WTC11 (cell line): ENCODE data around the gene KCNJ16. TPM values are rescaled to one million over a fixed set of nuclear protein-coding genes. Genes with fewer than 3 reads are reported as not detected.

Experiments
- ATAC-seq: fragments of 200-7000 bp; cut with Tn5 transposase; 2 replicates; pipeline ENCODE4 v1.10.0; 2021; ENCODE audit warnings: mild to moderate bottlenecking, moderate library complexity
- CTCF ChIA-PET: fragments of 300-600 bp; sonication (Branson Sonifier 250); formaldehyde crosslinking; loops from one replicate; lab custom pipeline; 2021; ENCODE audit warnings: antibody characterized with exemption; lab: Charles Lee
- POLR2A ChIA-PET: fragments of 350-600 bp; sonication (Branson Sonifier 250); formaldehyde crosslinking; loops from one replicate; lab custom pipeline; 2021; ENCODE audit warnings: antibody characterized with exemption; lab: Charles Lee
- DNase-seq: peaks from one replicate; pipeline ENCODE4 v3.0.0; 2021; ENCODE audit warnings: low spot score
- H3K27ac Mint-ChIP-seq: 2 replicates; pipeline ENCODE4 v1.8.0; 2021; ENCODE audit warnings: mixed read lengths
- H3K27me3 Mint-ChIP-seq: 2 replicates; pipeline ENCODE4 v1.8.0; 2021; ENCODE audit warnings: low read depth, mild to moderate bottlenecking, moderate library complexity, mixed read lengths
- H3K36me3 Mint-ChIP-seq: 2 replicates; pipeline ENCODE4 v1.8.0; 2021; ENCODE audit warnings: mixed read lengths
- H3K4me1 Mint-ChIP-seq: 2 replicates; pipeline ENCODE4 v1.8.0; 2022; ENCODE audit warnings: mixed read lengths
- H3K4me3 Mint-ChIP-seq: 2 replicates; pipeline ENCODE4 v1.8.0; 2021; ENCODE audit warnings: mild to moderate bottlenecking, moderate library complexity, mixed read lengths
- H3K9me3 Mint-ChIP-seq: 2 replicates; pipeline ENCODE4 v1.8.0; 2021; ENCODE audit warnings: mixed read lengths
- CBFB ChIP-seq: sonication (generic); formaldehyde crosslinking; IDR thresholded peaks from 2 replicates; pipeline ENCODE4 v1.8.1; 2022; ENCODE audit warnings: mild to moderate bottlenecking, low read depth, missing genetic modification reagents
- EMX1 ChIP-seq: fragments of 250-450 bp; sonication (Bioruptor Pico); IDR thresholded peaks from 2 replicates; pipeline ENCODE4 v1.8.0; 2021; ENCODE audit warnings: mild to moderate bottlenecking
- ESRRA ChIP-seq: sonication (generic); formaldehyde crosslinking; IDR thresholded peaks from 2 replicates; pipeline ENCODE4 v1.8.1; 2022; ENCODE audit warnings: mild to moderate bottlenecking, missing genetic modification reagents, borderline replicate concordance
- ETV6 ChIP-seq: sonication (generic); formaldehyde crosslinking; IDR thresholded peaks from 2 replicates; pipeline ENCODE4 v1.8.1; 2022; ENCODE audit warnings: mild to moderate bottlenecking, missing genetic modification reagents
- GTF2I ChIP-seq: fragments of 250-450 bp; sonication (Bioruptor Pico); conservative IDR thresholded peaks from 2 replicates; pipeline ENCODE4 v1.4.0; 2021; ENCODE audit warnings: mild to moderate bottlenecking
- KAT7 ChIP-seq: sonication (generic); formaldehyde crosslinking; IDR thresholded peaks from 2 replicates; pipeline ENCODE4 v1.8.1; 2023; ENCODE audit warnings: missing genetic modification reagents, mild to moderate bottlenecking, borderline replicate concordance
- NFYB ChIP-seq: sonication (generic); formaldehyde crosslinking; conservative IDR thresholded peaks from 2 replicates; pipeline ENCODE4 v1.8.0; 2022; ENCODE audit warnings: low read depth, missing genetic modification reagents
- OVOL2 ChIP-seq: fragments of 250-450 bp; sonication (Bioruptor Pico); IDR thresholded peaks from 2 replicates; pipeline ENCODE4 v1.9.0; 2021; ENCODE audit warnings: mild to moderate bottlenecking, borderline replicate concordance
- PRRX2 ChIP-seq: fragments of 250-450 bp; sonication (Bioruptor Pico); IDR thresholded peaks from 2 replicates; pipeline ENCODE4 v1.8.0; 2021; ENCODE audit warnings: mild to moderate bottlenecking
- RORB ChIP-seq: fragments of 250-450 bp; sonication (Bioruptor Pico); IDR thresholded peaks from 2 replicates; pipeline ENCODE4 v1.9.0; 2021; ENCODE audit warnings: mild to moderate bottlenecking
- ZNF416 ChIP-seq: fragments of 250-450 bp; sonication (Bioruptor Pico); IDR thresholded peaks from 2 replicates; pipeline ENCODE4 v1.9.0; 2021; ENCODE audit warnings: mild to moderate bottlenecking, inconsistent platforms
- total RNA-seq: library from RNA; stranded (reverse); gene quantifications from 3 replicates; pipeline ENCODE4 v1.2.3, GENCODE V29; 2021
- TF ChIP-seq, protein P1 (sequence below): sonication (generic); formaldehyde crosslinking; IDR thresholded peaks from 2 replicates; pipeline ENCODE4 v1.8.1; 2023; ENCODE audit warnings: mild to moderate bottlenecking, moderate library complexity, missing genetic modification reagents
- TF ChIP-seq, protein P2 (sequence below): sonication (generic); formaldehyde crosslinking; IDR thresholded peaks from 2 replicates; pipeline ENCODE4 v1.8.1; 2022; ENCODE audit warnings: low read depth, mild to moderate bottlenecking, moderate library complexity, missing genetic modification reagents, borderline replicate concordance
- TF ChIP-seq, protein P3 (sequence below): sonication (generic); formaldehyde crosslinking; IDR thresholded peaks from 2 replicates; pipeline ENCODE4 v1.8.1; 2023; ENCODE audit warnings: mild to moderate bottlenecking, missing genetic modification reagents
- TF ChIP-seq, protein P4 (sequence below): fragments of 250-450 bp; sonication (Bioruptor Pico); conservative IDR thresholded peaks from 2 replicates; pipeline ENCODE4 v1.9.0; 2021; ENCODE audit warnings: mild to moderate bottlenecking
- TF ChIP-seq, protein P5 (sequence below): fragments of 250-450 bp; sonication (Bioruptor Pico); IDR thresholded peaks from 2 replicates; pipeline ENCODE4 v2.1.2; 2022; ENCODE audit warnings: mild to moderate bottlenecking, moderate library complexity
- TF ChIP-seq, protein P6 (sequence below): fragments of 250-450 bp; sonication (Bioruptor Pico); IDR thresholded peaks from 2 replicates; pipeline ENCODE4 v1.9.0; 2021; ENCODE audit warnings: mild to moderate bottlenecking, borderline replicate concordance
- TF ChIP-seq, protein P7 (sequence below): fragments of 250-450 bp; sonication (Bioruptor Pico); IDR thresholded peaks from 2 replicates; pipeline ENCODE4 v1.9.0; 2021; ENCODE audit warnings: mild to moderate bottlenecking

KCNJ16 gene
- total RNA-seq, 1 experiment from 2014 or later, result not detected

DNA sequence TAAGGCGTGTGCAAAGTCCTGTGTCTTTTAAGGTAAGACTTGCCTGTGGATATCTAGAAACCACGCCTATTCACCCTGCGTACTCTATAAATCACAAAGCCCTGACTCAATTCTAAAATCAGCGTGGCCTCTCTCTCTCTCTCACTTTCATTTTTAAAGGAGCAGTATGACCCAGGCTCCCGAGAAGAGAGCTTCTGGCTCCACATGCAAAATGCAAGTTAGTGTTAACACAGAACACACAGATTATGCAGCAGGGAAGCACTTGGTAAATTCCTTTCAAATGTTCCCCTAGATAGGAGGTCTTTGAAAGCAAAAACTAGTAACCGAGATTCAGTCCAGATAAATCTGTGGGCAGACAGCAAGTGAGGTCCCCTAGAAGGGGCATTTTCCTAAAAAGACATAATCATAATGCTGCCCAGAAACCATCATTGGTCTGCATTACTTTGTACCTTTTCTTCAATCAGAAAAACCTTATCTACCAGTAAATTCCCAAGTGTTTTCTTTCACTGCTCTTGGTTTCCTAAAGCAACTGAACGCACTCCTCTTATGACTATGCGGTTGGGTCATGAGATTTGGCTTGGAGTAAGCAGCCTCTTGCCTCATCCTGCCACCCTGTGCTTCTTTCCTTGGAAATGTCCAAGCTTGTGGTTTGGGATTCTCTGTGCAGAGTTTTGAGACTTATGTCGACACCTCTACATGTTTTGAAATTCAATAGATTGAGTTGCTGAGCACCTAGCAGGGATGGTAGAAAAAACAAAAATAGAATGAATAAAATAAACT lies 62.6 kb downstream of the KCNJ16 start:
- TF ChIP-seq ETV6 (CRISPR knock-in tag) (no peak), RORB (no peak), GTF2I (CRISPR knock-in tag) (no peak), ESRRA (CRISPR knock-in tag) (no peak), PRRX2 (CRISPR knock-in tag) (no peak), OVOL2 (no peak)
- TF ChIP-seq, protein P1, sequence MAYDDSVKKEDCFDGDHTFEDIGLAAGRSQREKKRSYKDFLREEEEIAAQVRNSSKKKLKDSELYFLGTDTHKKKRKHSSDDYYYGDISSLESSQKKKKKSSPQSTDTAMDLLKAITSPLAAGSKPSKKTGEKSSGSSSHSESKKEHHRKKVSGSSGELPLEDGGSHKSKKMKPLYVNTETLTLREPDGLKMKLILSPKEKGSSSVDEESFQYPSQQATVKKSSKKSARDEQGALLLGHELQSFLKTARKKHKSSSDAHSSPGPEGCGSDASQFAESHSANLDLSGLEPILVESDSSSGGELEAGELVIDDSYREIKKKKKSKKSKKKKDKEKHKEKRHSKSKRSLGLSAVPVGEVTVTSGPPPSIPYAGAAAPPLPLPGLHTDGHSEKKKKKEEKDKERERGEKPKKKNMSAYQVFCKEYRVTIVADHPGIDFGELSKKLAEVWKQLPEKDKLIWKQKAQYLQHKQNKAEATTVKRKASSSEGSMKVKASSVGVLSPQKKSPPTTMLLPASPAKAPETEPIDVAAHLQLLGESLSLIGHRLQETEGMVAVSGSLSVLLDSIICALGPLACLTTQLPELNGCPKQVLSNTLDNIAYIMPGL (CRISPR knock-in tag), result no peak
- TF ChIP-seq, protein P2, sequence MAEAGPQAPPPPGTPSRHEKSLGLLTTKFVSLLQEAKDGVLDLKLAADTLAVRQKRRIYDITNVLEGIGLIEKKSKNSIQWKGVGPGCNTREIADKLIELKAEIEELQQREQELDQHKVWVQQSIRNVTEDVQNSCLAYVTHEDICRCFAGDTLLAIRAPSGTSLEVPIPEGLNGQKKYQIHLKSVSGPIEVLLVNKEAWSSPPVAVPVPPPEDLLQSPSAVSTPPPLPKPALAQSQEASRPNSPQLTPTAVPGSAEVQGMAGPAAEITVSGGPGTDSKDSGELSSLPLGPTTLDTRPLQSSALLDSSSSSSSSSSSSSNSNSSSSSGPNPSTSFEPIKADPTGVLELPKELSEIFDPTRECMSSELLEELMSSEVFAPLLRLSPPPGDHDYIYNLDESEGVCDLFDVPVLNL (CRISPR knock-in tag), result no peak
- TF ChIP-seq, protein P3, sequence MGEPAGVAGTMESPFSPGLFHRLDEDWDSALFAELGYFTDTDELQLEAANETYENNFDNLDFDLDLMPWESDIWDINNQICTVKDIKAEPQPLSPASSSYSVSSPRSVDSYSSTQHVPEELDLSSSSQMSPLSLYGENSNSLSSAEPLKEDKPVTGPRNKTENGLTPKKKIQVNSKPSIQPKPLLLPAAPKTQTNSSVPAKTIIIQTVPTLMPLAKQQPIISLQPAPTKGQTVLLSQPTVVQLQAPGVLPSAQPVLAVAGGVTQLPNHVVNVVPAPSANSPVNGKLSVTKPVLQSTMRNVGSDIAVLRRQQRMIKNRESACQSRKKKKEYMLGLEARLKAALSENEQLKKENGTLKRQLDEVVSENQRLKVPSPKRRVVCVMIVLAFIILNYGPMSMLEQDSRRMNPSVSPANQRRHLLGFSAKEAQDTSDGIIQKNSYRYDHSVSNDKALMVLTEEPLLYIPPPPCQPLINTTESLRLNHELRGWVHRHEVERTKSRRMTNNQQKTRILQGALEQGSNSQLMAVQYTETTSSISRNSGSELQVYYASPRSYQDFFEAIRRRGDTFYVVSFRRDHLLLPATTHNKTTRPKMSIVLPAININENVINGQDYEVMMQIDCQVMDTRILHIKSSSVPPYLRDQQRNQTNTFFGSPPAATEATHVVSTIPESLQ (CRISPR knock-in tag), result no peak
- TF ChIP-seq, all 79 proteins: peak for 0
- H3K9me3 Mint-ChIP-seq, result peaks cover 4% of the 10 kb centered on the region
- no peaks in the 10 kb centered on the region for H3K36me3 Mint-ChIP-seq
- ChIA-PET CTCF (no interaction called here), POLR2A (no interaction called here)
- no peaks in the 10 kb centered on the region for H3K27me3 Mint-ChIP-seq
- DNase-seq (no peak), ATAC-seq (peak; percentile 57)
- H3K4me1 Mint-ChIP-seq, result peaks cover 14% of the 10 kb centered on the region
- no peak overlapping the region; the same call in 1 of the 2 replicates for H3K27ac Mint-ChIP-seq
- H3K4me3 Mint-ChIP-seq, result no peak overlapping the region

DNA sequence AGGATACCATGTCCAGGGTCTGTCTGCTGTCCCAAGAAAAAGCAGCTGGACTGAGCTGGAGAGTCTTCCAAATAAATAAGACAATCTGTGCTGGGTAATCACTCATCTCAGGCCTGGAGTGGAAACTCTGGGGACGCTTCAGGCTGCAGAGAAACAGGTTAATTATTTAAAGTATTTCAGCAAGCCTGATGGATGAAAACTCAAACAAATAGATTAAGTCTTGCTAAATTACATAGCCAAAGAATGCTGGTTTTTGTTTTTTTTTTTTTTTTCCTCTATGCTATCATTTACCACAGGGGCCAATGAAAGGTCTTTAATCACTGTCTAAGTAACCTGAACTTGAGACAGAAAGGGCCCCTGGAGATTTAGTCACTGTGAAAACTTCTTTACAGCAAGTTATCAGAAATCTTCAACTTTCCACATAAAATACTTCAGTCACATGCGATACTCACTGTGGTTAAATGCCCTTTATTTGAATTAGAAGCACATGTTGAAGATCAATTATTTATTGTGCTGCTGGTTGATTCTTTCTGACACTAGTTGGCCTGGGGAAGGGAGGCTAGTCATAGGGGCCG lies 63.4 kb downstream of the KCNJ16 start:
- CTCF ChIA-PET, result no interaction called here
- Mint-ChIP-seq H3K4me3 (no peak overlapping the region), H3K27me3 (no peaks in the 10 kb centered on the region), H3K4me1 (peaks cover 14% of the 10 kb centered on the region), H3K9me3 (no peaks in the 10 kb centered on the region), H3K36me3 (no peaks in the 10 kb centered on the region), H3K27ac (no peak overlapping the region)
- ATAC-seq, result no peak
- no peak for DNase-seq
- POLR2A ChIA-PET, result no interaction called here
- TF ChIP-seq, protein P4, sequence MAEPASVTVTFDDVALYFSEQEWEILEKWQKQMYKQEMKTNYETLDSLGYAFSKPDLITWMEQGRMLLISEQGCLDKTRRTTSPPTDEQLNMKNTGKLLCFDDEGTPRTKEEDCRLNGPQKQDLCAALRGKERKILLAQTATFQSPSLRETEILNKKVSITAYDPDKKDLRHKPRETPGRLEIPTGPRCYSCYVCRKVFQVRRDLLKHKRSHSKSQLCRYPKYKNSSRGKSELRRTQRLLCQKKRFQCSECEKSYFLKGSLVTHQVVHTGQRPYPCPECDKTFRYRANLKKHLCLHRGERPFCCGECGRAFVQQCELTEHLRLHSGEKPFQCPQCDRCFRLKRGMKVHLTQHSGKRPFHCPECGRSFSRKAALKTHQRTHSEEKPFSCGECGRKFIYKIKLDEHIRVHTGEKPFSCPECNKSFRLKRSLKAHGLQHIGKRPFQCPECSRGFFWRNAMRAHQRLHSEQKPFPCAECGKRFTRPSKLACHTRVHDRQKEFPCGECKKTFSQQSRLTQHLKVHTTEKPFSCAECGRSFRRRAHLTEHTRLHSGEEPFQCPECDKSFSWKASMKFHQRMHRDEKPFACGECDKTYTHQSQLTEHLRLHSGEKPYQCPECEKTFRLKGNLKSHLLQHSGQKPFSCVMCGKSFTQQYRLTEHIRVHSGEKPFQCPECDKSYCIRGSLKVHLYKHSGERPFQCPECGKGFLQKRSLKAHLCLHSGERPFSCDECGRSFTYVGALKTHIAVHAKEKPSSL (CRISPR knock-in tag), result no peak
- TF ChIP-seq KAT7 (CRISPR knock-in tag) (no peak), CBFB (no peak), NFYB (CRISPR knock-in tag) (no peak), ZNF416 (CRISPR knock-in tag) (no peak), EMX1 (no peak)
- TF ChIP-seq, protein P5, sequence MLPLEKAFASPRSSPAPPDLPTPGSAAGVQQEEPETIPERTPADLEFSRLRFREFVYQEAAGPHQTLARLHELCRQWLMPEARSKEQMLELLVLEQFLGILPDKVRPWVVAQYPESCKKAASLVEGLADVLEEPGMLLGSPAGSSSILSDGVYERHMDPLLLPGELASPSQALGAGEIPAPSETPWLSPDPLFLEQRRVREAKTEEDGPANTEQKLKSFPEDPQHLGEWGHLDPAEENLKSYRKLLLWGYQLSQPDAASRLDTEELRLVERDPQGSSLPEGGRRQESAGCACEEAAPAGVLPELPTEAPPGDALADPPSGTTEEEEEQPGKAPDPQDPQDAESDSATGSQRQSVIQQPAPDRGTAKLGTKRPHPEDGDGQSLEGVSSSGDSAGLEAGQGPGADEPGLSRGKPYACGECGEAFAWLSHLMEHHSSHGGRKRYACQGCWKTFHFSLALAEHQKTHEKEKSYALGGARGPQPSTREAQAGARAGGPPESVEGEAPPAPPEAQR (CRISPR knock-in tag), result no peak
- TF ChIP-seq, protein P6, sequence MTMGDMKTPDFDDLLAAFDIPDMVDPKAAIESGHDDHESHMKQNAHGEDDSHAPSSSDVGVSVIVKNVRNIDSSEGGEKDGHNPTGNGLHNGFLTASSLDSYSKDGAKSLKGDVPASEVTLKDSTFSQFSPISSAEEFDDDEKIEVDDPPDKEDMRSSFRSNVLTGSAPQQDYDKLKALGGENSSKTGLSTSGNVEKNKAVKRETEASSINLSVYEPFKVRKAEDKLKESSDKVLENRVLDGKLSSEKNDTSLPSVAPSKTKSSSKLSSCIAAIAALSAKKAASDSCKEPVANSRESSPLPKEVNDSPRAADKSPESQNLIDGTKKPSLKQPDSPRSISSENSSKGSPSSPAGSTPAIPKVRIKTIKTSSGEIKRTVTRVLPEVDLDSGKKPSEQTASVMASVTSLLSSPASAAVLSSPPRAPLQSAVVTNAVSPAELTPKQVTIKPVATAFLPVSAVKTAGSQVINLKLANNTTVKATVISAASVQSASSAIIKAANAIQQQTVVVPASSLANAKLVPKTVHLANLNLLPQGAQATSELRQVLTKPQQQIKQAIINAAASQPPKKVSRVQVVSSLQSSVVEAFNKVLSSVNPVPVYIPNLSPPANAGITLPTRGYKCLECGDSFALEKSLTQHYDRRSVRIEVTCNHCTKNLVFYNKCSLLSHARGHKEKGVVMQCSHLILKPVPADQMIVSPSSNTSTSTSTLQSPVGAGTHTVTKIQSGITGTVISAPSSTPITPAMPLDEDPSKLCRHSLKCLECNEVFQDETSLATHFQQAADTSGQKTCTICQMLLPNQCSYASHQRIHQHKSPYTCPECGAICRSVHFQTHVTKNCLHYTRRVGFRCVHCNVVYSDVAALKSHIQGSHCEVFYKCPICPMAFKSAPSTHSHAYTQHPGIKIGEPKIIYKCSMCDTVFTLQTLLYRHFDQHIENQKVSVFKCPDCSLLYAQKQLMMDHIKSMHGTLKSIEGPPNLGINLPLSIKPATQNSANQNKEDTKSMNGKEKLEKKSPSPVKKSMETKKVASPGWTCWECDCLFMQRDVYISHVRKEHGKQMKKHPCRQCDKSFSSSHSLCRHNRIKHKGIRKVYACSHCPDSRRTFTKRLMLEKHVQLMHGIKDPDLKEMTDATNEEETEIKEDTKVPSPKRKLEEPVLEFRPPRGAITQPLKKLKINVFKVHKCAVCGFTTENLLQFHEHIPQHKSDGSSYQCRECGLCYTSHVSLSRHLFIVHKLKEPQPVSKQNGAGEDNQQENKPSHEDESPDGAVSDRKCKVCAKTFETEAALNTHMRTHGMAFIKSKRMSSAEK, result no peak
- TF ChIP-seq, protein P7, sequence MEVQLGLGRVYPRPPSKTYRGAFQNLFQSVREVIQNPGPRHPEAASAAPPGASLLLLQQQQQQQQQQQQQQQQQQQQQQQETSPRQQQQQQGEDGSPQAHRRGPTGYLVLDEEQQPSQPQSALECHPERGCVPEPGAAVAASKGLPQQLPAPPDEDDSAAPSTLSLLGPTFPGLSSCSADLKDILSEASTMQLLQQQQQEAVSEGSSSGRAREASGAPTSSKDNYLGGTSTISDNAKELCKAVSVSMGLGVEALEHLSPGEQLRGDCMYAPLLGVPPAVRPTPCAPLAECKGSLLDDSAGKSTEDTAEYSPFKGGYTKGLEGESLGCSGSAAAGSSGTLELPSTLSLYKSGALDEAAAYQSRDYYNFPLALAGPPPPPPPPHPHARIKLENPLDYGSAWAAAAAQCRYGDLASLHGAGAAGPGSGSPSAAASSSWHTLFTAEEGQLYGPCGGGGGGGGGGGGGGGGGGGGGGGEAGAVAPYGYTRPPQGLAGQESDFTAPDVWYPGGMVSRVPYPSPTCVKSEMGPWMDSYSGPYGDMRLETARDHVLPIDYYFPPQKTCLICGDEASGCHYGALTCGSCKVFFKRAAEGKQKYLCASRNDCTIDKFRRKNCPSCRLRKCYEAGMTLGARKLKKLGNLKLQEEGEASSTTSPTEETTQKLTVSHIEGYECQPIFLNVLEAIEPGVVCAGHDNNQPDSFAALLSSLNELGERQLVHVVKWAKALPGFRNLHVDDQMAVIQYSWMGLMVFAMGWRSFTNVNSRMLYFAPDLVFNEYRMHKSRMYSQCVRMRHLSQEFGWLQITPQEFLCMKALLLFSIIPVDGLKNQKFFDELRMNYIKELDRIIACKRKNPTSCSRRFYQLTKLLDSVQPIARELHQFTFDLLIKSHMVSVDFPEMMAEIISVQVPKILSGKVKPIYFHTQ (CRISPR knock-in tag), result no peak
